ENCODE results near the gene SIDT1. TPM values are rescaled to one million over a fixed set of nuclear protein-coding genes. Genes with fewer than 3 reads are reported as not detected.

Gene SIDT1
- under 1 TPM; 0.25 to 0.53 (median 0.35) TPM for total RNA-seq
- long read RNA-seq = 0 reads

- intact Hi-C loops (cut with DNase I) = no loop called here
- Histone ChIP-seq H3K27me3 (no peaks in the 10 kb centered on the region), H3K4me3 (peak within 1 kb of the TSS; percentile 62 to 63 (median 63)), H3K36me3 (no peaks in the 10 kb centered on the region), H3K27ac (peak within 1 kb of the TSS; percentile 8 to 28 (median 13)), H3K9me3 (no peaks in the 10 kb centered on the region), H3K4me1 (no peaks in the 10 kb centered on the region)
- peak; percentile 83 to 93 (median 88) for ATAC-seq
- WGBS (ENCODE audit: insufficient coverage, low coverage, low lambda C conversion rate, missing lambda C conversion rate) = 4% methylated on average over 18 of the region's 18 CpGs
- TF ChIP-seq POLR2A (IDR thresholded peaks at IDR 0.05) (no peak), CTCF (IDR thresholded peaks at IDR 0.05) (peak in 2 of 4 donors; percentile 12 to 20)
- peak; percentile 47 to 69 (median 60) for DNase-seq
These were observed at the start of gene SIDT1 for GRCh38 chr3:113531826-113532697. SIDT1 (plus strand) TSS chr3:113532555; CDS start chr3:113533022, 467 bp downstream.

GRCh38 chr3:113485161-113485609 is 47.2 kb upstream of the SIDT1 start:
- Histone ChIP-seq H3K36me3 (no peaks in the 10 kb centered on the region), H3K9me3 (no peaks in the 10 kb centered on the region), H3K4me1 (no peaks in the 10 kb centered on the region), H3K27me3 (no peaks in the 10 kb centered on the region), H3K4me3 (no peak overlapping the region), H3K27ac (no peak overlapping the region)
- intact Hi-C loops (cut with DNase I) = no loop called here
- WGBS (ENCODE audit: insufficient coverage, low coverage, low lambda C conversion rate, missing lambda C conversion rate) = 70% methylated on average over 5 of the region's 8 CpGs
- no peak for TF ChIP-seq POLR2A (IDR thresholded peaks at IDR 0.05)
- TF ChIP-seq CTCF (IDR thresholded peaks at IDR 0.05) = no peak
- no peak for DNase-seq
- no peak for ATAC-seq

- no peaks in the 10 kb centered on the region for H3K27me3 ChIP-seq
- DNase-seq = peak in 1 of 3 donors; percentile 52
- ATAC-seq = peak; percentile 79 to 95 (median 88)
- no peaks in the 10 kb centered on the region for H3K4me1 ChIP-seq
- no peak overlapping the region for H3K4me3 ChIP-seq
- H3K27ac ChIP-seq = peak overlapping the region in 1 of 3 donors; percentile 3
- TF ChIP-seq CTCF (IDR thresholded peaks at IDR 0.05) = peak; percentile 62 to 65 (median 62)
- TF ChIP-seq POLR2A (IDR thresholded peaks at IDR 0.05) = no peak
- 62% methylated on average over 2 of the region's 2 CpGs for WGBS (ENCODE audit: insufficient coverage, low coverage, low lambda C conversion rate, missing lambda C conversion rate)
- intact Hi-C loops (cut with DNase I) = loop anchor here in 1 of 2 donors (10.0 kb wide), 1 partner anchor 80 kb away; no protein-coding TSS in a partner anchor
- peaks cover 0 to 10% (median 0%) of the 10 kb centered on the region in 4 donors for H3K36me3 ChIP-seq
- H3K9me3 ChIP-seq = no peaks in the 10 kb centered on the region
These were observed 37.3 kb upstream of the SIDT1 start for GRCh38 chr3:113495035-113495434.

- intact Hi-C loops (cut with DNase I) = loop anchor here in 1 of 2 donors (10.0 kb wide), 1 partner anchor 78 kb away; no protein-coding TSS in a partner anchor
These were observed 35.4 kb upstream of the SIDT1 start for GRCh38 chr3:113496924-113497323.

More at GRCh38 chr3:113496924-113497323, 35.4 kb upstream of the SIDT1 start:
- Histone ChIP-seq H3K27ac (no peak overlapping the region), H3K36me3 (peaks cover 0 to 10% (median 0%) of the 10 kb centered on the region in 4 donors), H3K4me1 (no peaks in the 10 kb centered on the region), H3K27me3 (no peaks in the 10 kb centered on the region), H3K4me3 (no peak overlapping the region), H3K9me3 (no peaks in the 10 kb centered on the region)
- no peak for TF ChIP-seq CTCF (IDR thresholded peaks at IDR 0.05)
- TF ChIP-seq POLR2A (IDR thresholded peaks at IDR 0.05) = no peak
- ATAC-seq (no peak), DNase-seq (no peak)

All from right lobe of liver (tissue), 6 donors.